ENCODE measurements around the gene RASSF10. TPM values are rescaled to one million over a fixed set of nuclear protein-coding genes. Genes with fewer than 3 reads are reported as not detected.
A peak's percentile ranks its signal among the peaks of the same experiment; 100 is the strongest.

RASSF10 gene
- total RNA-seq, 1 experiment from 2014 or later, result 2.4 TPM

- H3K9ac ChIP-seq (ENCODE audit: extremely low read depth, insufficient read length, low read length), result no peak overlapping the region
- no peak overlapping the region for H2BK15ac ChIP-seq (ENCODE audit: low read depth, low read length)
- H3K23me2 ChIP-seq (ENCODE audit: insufficient read length, low read depth, low read length, poor library complexity, severe bottlenecking), result peaks cover 14% of the 10 kb centered on the region
- no peak overlapping the region for H3K56ac ChIP-seq (ENCODE audit: insufficient read length, low read depth, low read length)
- no peak for TF ChIP-seq CTCF (conservative IDR thresholded peaks at IDR 0.05)
- Mint-ChIP-seq H3K9me3 (peaks cover 0 to 3% of the 10 kb centered on the region in 2 experiments; a peak in 3 of 5 replicates), H3K4me3 (peak overlapping the region in 1 of 2 experiments; percentile 83; a peak in 1 of 5 replicates), H3K27ac (no peak overlapping the region; a peak in 1 of 7 replicates), H3K36me3 (ENCODE audit: insufficient read depth in 1 of 3, low read depth in 3 of 3) (peaks cover 0 to 2% (median 0%) of the 10 kb centered on the region in 3 experiments; a peak in 1 of 7 replicates), H3K27me3 (ENCODE audit: low read depth) (peaks cover 75% of the 10 kb centered on the region), H3K4me1 (peaks cover 44 to 49% of the 10 kb centered on the region in 2 experiments)
- H2BK5ac ChIP-seq (ENCODE audit: insufficient read length, low read length), result no peak overlapping the region
- H2BK20ac ChIP-seq (ENCODE audit: low read depth, low read length, poor library complexity, severe bottlenecking), result no peak overlapping the region
- H3T11ph ChIP-seq (ENCODE audit: low read length), result no peak overlapping the region
- H2BK120ac ChIP-seq (ENCODE audit: low read depth, low read length, poor library complexity, severe bottlenecking), result no peak overlapping the region
- no peaks in the 10 kb centered on the region for H3K9me3 ChIP-seq (ENCODE audit: control insufficient read depth, low read depth, low read length)
- no peak overlapping the region for H3K23ac ChIP-seq (ENCODE audit: insufficient read length, low read depth, low read length)
- no peaks in the 10 kb centered on the region for H3K79me2 ChIP-seq (ENCODE audit: insufficient read depth, low read length)
- no peak overlapping the region for H3K27ac ChIP-seq (ENCODE audit: insufficient read length, low read depth, low read length)
- peaks cover 26% of the 10 kb centered on the region; the same call in 1 of the 2 replicates for H3K27me3 ChIP-seq (ENCODE audit: insufficient read depth, low read length)
- H3K4me2 ChIP-seq (ENCODE audit: insufficient read depth, insufficient read length, low read length), result no peak overlapping the region
- H3K79me1 ChIP-seq (ENCODE audit: insufficient read depth, low read depth, low read length, poor library complexity, severe bottlenecking), result no peaks in the 10 kb centered on the region
- no peak overlapping the region for H3K14ac ChIP-seq (ENCODE audit: insufficient read depth, low read length)
- H2BK12ac ChIP-seq (ENCODE audit: insufficient read length, low read depth, low read length), result no peak overlapping the region
- no CpG with 5 or more reads among the region's 9 CpGs for WGBS (ENCODE audit: extremely low coverage, insufficient read length, low lambda C conversion rate)
- no peak overlapping the region for H4K91ac ChIP-seq (ENCODE audit: insufficient read length, low read depth, low read length)
- no peaks in the 10 kb centered on the region for H4K20me1 ChIP-seq (ENCODE audit: control insufficient read depth, insufficient read depth, insufficient read length)
- no peak overlapping the region for H3K4ac ChIP-seq (ENCODE audit: low read depth, low read length)
- no peak for DNase-seq
- no peak overlapping the region for H4K5ac ChIP-seq (ENCODE audit: insufficient read length, low read depth, low read length)
- H2AK5ac ChIP-seq (ENCODE audit: insufficient read length, low read length), result no peak overlapping the region
- H3K4me1 ChIP-seq (ENCODE audit: insufficient read depth, low read length), result peaks cover 11% of the 10 kb centered on the region
- H2AFZ ChIP-seq (ENCODE audit: low read length), result no peak overlapping the region
- H3K18ac ChIP-seq (ENCODE audit: insufficient read length, low read depth, low read length), result no peak overlapping the region
- no peak overlapping the region for H4K8ac ChIP-seq (replicated peaks; ENCODE audit: insufficient read length, low read depth, low read length)
Measured at GRCh38 chr11:13012056-13012661, 3.0 kb downstream of the RASSF10 start.

All from H9 (cell line).